Liver (tissue), 3 donors: ENCODE results near the gene CCN5.

Source experiments
- CTCF ChIP-seq: fragments of 150-350 bp; IDR thresholded peaks from 2 replicates; pipeline ENCODE4 v1.5.1; 2017; ENCODE audit warnings: improper control_type of control experiment, low read depth, low read length; ENCODE audit not compliant: missing input control
- HNF4G ChIP-seq: IDR thresholded peaks from 2 replicates; pipeline ENCODE4 v1.6.1; 2016; ENCODE audit warnings: antibody characterized with exemption
- MAX ChIP-seq: IDR thresholded peaks from 2 replicates; pipeline ENCODE4 v1.6.1; 2016; ENCODE audit warnings: antibody characterized with exemption
- REST ChIP-seq: IDR thresholded peaks from 2 replicates; pipeline ENCODE4 v1.6.1; 2016; ENCODE audit warnings: antibody characterized with exemption, mild to moderate bottlenecking
- donor health status: healthy.
- donor health status: healthy.

- TF ChIP-seq REST (no peak), CTCF (no peak), HNF4G (no peak), MAX (no peak)
These were observed 22.2 kb upstream of the CCN5 start for GRCh38 chr20:44692932-44693480.
